Measurements from ENCODE around the gene CLPTM1L. TPM values are rescaled to one million over a fixed set of nuclear protein-coding genes. Genes with fewer than 3 reads are reported as not detected.

CLPTM1L gene
- total RNA-seq (2013), result 91.0 TPM
- 10 to 100 TPM; 14.1 to 76.2 (median 35.0) TPM for polyA plus RNA-seq
- polyA minus RNA-seq, result 88.7 and 101 TPM in 2 replicates
- 22.5 to 69.7 (median 56.6) reads per million in 11 experiments for total RNA-seq

- H3K79me2 ChIP-seq (ENCODE audit: insufficient read depth, low read length), result peaks cover 22% of the 10 kb centered on the region
- peak within 1 kb of the TSS; percentile 96 for H2AFZ ChIP-seq (ENCODE audit: insufficient read depth, low read depth, low read length, poor library complexity, severe bottlenecking)
These were observed at the start of gene CLPTM1L for GRCh38 chr5:1344975-1345838. CLPTM1L (minus strand) TSS chr5:1345099; CDS start chr5:1344841, 258 bp downstream.

More at GRCh38 chr5:1344975-1345838, at the start of gene CLPTM1L:
- H3K4me2 ChIP-seq (replicated peaks; ENCODE audit: extremely low read depth, low read length, poor library complexity, severe bottlenecking), result peak within 1 kb of the TSS; percentile 95
- 2% methylated on average over 80 of the region's 87 CpGs for WGBS (ENCODE audit: insufficient coverage)
- peaks cover 3% of the 10 kb centered on the region for H4K20me1 ChIP-seq (ENCODE audit: insufficient read depth, low read length)
- peak within 1 kb of the TSS; percentile 87 to 97 (median 93) for H3K4me3 ChIP-seq (replicated peaks in 1 of 3; ENCODE audit: low read depth in 2 of 3, low read length in 3 of 3)
- Mint-ChIP-seq H3K4me1 (peaks cover 26% of the 10 kb centered on the region), H3K4me3 (peak within 1 kb of the TSS; percentile 85 to 90), H3K27ac (peak within 1 kb of the TSS; percentile 19 to 84 (median 63)), H3K27me3 (ENCODE audit: low read depth in 3 of 3) (peaks cover 0 to 2% (median 0%) of the 10 kb centered on the region in 3 donors), H3K9me3 (no peaks in the 10 kb centered on the region), H3K36me3 (peaks cover 28 to 33% of the 10 kb centered on the region in 2 donors)
- TF ChIP-seq CTCF (IDR thresholded peaks at IDR 0.05), result no peak
- intact Hi-C loops (cut with micrococcal nuclease), result loop anchor here (5.0 to 10.0 kb wide), 5 partner anchors 130 to 450 kb away; partner anchors contain the start of genes BRD9 (in 1 of the 2), MRPL36 (in 1 of the 2) and TRIP13 (in 1 of the 2)
- peak within 1 kb of the TSS; percentile 95 for H3K9ac ChIP-seq (ENCODE audit: insufficient read depth, low read length, poor library complexity, severe bottlenecking)
- no peaks in the 10 kb centered on the region for H3K9me3 ChIP-seq (replicated peaks in 1 of 2; ENCODE audit: control insufficient read depth in 1 of 2, insufficient read depth in 1 of 2, low read length in 2 of 2)
- peaks cover 29 to 33% of the 10 kb centered on the region in 2 donors for H3K36me3 ChIP-seq (replicated peaks in 1 of 2; ENCODE audit: control insufficient read depth in 1 of 2, insufficient read depth in 2 of 2, low read length in 2 of 2)
- peak within 1 kb of the TSS; percentile 58 to 95 for H3K27ac ChIP-seq (ENCODE audit: low read depth in 1 of 2, low read length in 2 of 2)
- H3K27me3 ChIP-seq (ENCODE audit: control insufficient read depth in 2 of 2, insufficient read depth in 2 of 2, low read length in 2 of 2), result no peaks in the 10 kb centered on the region
- peak; percentile 87 to 88 (median 87) for DNase-seq
- peaks cover 16 to 30% of the 10 kb centered on the region in 2 donors for H3K4me1 ChIP-seq (ENCODE audit: control insufficient read depth in 1 of 2, insufficient read depth in 2 of 2, low read length in 2 of 2)
